HG03520 (cell line): ENCODE results near the gene P4HTM.

ENCODE experiments used
- ATAC-seq: cut with Tn5 transposase; IDR thresholded peaks from one replicate; pipeline ENCODE4 v1.9.1; 2021; ENCODE audit warnings: mild to moderate bottlenecking, moderate library complexity; ENCODE audit not compliant: unreplicated experiment

Gene P4HTM

GRCh38 chr3:49021813-49022687 is 32.0 kb downstream of the P4HTM start, which contains the start of gene NDUFAF3:
TSS of gene NDUFAF3 (plus strand) at chr3:49022121. CDS start at chr3:49022145, 24 bp downstream.
- ATAC-seq = peak; percentile 46

- ATAC-seq = no peak
These were observed 32.7 kb downstream of the P4HTM start for GRCh38 chr3:49022688-49023171.

DNA sequence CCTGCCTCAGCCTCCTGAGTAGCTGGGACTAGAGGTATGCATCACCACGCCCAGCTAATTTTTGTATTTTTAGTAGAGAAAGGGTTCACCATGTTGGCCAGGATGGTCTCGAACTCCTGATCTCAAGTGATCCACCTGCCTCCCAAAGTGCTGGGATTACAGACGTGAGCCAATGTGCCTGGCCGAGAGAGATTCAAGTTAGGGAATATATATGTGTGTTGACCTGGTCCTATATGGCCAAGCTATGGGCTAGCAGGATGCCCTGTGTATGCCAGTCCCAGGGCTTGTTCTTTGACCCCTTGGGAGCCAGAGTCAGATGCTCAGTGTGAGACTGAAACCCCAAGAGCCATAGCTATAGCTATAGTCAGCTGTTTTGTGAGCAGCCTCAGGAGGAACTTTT is 33.7 kb downstream of the P4HTM start:
- no peak for ATAC-seq

- ATAC-seq = no peak
These were observed 34.4 kb downstream of the P4HTM start for GRCh38 chr3:49024449-49024848.

DNA sequence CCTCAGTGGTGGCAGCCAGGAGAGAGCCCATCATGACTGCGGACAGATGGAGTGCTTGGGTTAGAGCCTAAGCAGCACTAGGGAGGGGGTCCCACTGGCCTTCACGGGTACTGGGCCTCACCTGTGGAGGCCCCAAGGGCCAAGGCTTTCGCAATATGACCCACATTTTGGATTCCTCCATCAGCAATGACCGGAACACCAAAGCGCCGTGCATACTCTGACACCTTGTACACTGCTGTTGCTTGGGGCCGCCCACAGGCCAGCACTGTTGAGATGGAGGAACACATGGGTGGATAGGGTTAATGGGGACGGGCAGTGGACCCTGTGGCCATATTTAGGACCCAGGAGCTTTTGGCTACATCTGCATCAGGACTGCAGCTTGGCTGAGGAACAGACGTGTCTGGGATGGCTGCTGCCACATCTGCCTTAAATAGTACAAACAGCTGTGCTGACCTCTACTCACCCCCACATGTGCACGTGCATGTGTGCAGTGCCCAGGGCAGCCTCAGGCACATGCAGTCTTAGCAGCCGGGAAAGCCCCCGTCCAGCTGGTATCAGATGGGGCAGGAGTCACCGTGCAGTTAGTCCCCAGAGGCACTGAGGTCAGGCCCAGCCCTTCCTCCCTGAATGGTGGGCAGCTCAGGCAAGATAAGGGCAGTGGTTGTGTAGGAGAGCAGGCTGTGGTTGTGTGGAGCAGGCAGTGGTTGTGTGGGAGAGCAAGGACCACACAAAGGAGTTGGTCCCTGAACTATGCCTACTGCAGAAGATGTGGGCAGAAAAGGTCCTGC is 35.2 kb downstream of the P4HTM start:
- no peak for ATAC-seq

- ATAC-seq = no peak
These were observed 35.9 kb downstream of the P4HTM start for GRCh38 chr3:49025793-49026520.

GRCh38 chr3:49026536-49026935 is 36.5 kb downstream of the P4HTM start:
- ATAC-seq = no peak

- no peak for ATAC-seq
These were observed 37.6 kb downstream of the P4HTM start for GRCh38 chr3:49027634-49028033.

DNA sequence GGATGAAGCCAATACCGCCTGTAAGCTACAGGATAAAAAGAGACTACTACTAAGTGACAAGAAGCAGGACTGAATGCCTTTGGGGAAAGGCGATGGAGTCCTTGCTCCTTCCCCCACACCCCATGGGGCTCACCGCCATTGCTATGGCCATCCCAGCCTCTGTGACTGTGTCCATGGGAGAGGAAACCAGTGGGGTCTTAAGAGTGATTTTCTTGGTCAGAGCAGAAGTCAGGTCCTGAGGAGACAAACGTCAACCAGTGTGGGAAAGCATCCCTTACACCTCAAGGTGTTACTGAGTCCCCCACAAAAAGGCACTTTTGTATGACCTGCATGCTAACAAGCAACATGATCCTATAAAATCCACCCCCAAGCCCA is 38.2 kb downstream of the P4HTM start:
- ATAC-seq = no peak

DNA sequence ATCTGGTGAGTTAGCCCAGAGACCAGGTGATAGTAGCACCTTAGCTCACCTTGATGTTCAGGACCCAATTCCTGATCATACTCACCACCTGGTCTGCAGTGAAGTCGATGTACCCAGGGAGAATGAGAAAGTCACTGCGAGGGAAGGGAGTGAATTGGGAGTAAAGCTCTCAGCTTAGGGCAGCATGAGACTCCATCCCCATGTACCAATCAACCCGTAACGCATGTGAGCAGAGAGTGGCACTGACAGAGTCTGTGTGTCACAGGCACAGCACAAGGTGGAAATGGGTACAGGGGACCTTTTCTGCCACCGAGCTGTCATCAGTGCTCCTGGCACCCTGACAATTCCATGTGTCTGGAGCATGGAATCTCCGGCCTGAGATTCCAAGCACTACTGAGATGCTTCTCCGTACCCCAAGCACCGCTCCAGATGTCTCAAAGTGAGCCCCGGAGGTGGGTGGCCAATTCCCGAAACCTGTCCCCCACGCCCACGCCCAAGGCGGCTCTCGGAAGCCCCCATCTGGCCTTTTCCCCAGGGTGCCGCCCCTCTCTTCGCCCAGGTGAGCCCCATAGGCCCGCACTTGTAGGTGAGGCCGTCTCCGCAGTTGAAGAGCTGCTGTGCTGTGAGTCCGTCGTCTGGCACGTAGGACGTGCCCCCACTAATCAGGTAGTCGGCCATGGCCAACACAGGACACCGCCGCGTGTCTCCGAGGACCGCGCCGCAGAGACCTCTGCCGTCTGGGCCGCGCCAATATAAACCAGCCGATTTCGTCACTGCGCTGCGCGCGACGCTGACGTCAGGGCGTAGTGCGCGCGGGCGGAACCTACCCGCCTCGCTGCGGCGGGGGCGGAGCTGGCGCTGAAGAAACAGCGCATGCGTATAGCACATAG is 38.9 kb downstream of the P4HTM start, which contains the start of gene IMPDH2:
Gene IMPDH2, minus strand, starts transcription at position 726 of the 890 bp plus-strand sequence. Its CDS starts 48 bp downstream, at position 678.
- ATAC-seq = peak; percentile 80

GRCh38 chr3:49029563-49029884 is 39.5 kb downstream of the P4HTM start:
- ATAC-seq = no peak

GRCh38 chr3:49030321-49030720 is 40.3 kb downstream of the P4HTM start:
- ATAC-seq = no peak

DNA sequence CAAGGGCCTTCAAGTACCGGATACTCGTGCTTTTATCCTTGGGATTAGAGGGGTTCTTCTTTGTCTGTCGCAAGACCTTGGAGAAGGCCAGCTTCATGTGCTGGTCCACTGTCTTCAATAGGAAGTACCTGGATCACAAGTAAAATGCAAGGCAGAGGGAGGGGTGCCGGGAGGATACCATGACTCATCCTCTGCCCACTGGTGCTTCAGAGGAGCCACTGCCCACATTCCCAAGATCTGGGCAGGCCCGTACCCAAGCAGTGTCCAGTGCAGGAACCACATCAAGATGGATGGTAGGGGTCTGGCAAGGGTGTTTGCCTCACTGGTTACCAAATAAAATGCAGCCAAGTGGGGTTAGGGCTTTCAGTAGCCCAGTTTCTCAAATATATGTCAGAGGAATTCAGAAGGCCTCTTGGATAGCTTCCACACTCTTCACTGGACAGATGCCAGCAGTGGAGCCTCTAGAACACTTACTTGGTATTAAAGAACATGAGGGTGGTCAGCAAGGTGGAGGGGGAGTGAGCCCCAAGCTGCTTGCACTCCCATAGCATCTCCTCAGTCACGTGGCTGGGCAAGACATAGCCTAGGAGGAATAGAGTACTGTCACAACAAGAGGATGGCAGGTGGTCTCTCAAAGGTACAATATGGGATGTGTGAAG is 42.7 kb downstream of the P4HTM start:
- ATAC-seq = no peak

DNA sequence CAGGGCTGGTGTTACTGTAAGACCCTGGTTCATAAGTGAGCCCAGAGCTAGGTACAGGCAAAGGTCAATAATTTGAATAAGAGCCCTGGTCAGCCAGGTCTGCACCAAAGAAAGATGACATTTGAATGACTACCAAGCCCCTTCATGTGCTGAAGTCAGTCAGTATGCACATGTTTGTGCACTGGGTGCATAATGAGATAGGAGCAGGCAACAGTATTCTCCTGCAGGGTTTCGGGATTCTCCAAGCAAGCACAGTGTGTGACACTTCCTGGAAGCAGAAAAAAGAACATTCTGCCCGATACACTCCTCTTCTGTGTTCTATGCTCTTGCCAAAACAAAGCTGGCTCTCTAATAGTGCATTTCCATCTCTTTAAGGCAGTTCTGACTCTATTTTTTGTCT is 44.6 kb downstream of the P4HTM start:
- no peak for ATAC-seq

- no peak for ATAC-seq
These were observed 45.2 kb downstream of the P4HTM start for GRCh38 chr3:49035281-49035680.

- ATAC-seq = no peak
These were observed 63.5 kb downstream of the P4HTM start for GRCh38 chr3:49053543-49053942.

DNA sequence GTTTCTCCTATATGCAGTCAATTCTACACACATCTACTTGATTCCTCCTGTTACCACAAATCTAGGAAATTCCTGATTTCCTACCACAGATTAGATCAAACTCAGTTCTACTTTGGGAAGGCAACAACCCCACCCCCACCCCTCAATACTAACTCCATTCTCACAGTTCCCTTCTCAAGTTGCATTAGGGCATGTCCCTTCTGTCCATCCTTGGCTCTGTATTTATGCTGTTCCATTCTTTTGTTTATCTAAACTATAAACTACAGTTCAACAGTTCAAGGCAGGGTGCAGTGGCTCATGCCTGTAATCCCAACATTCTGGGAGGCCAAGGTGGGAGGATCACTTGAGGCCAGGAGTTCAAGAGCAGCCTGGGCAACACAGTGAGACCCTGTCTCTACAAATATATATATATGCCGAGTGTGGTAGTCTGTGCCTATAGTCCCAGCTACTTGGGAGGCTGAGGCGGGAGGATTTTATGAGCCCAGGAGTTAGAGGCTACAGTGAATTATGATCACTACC is 64.4 kb downstream of the P4HTM start:
- ATAC-seq = no peak
